Stimulated activated CD4-positive, alpha-beta T cell treated with anti-CD3 and anti-CD28 coated beads, Interleukin-15, amount 100 ng/mL, for 1 hour (primary cell): ENCODE measurements around the gene THAP12.
"Not testable (repeated sequence)": the region's sequence is repeated elsewhere in the genome, so short reads cannot be mapped to it uniquely, and the experiment has no call there.

ENCODE experiments used
- DNase-seq, 2 donors: peaks; one replicate each; pipeline ENCODE4 v3.0.0-alpha.2; 2020; ENCODE audit warnings: low read depth in 1 of 2, low spot score in 1 of 2

The THAP12 gene

GRCh38 chr11:76327202-76327601, 53.7 kb downstream of the THAP12 start:
- DNase-seq, result no peak

- no peak for DNase-seq
Observed at GRCh38 chr11:76325185-76325584, 55.7 kb downstream of the THAP12 start.

- DNase-seq, result no peak
Observed at GRCh38 chr11:76323804-76324203, 57.1 kb downstream of the THAP12 start.

GRCh38 chr11:76323375-76323774, 57.6 kb downstream of the THAP12 start:
- not testable (repeated sequence) for DNase-seq

- DNase-seq, result no peak
Observed at GRCh38 chr11:76322942-76323341, 58.0 kb downstream of the THAP12 start.

GRCh38 chr11:76322540-76322939, 58.4 kb downstream of the THAP12 start:
- DNase-seq, result no peak

GRCh38 chr11:76321820-76322524, 59.0 kb downstream of the THAP12 start:
- no peak for DNase-seq

- DNase-seq, result no peak
Observed at GRCh38 chr11:76321340-76321739, 59.6 kb downstream of the THAP12 start.

- no peak for DNase-seq
Observed at GRCh38 chr11:76320929-76321328, 60.0 kb downstream of the THAP12 start.

GRCh38 chr11:76319798-76320197, 61.1 kb downstream of the THAP12 start:
- not testable (repeated sequence) for DNase-seq

- DNase-seq, result peak; percentile 65 to 76
Observed at GRCh38 chr11:76318744-76319384, 62.1 kb downstream of the THAP12 start.

- DNase-seq, result no peak
Observed at GRCh38 chr11:76317296-76317695, 63.6 kb downstream of the THAP12 start.

- DNase-seq, result no peak
Observed at GRCh38 chr11:76316726-76317125, 64.2 kb downstream of the THAP12 start.

GRCh38 chr11:76315182-76315853, 65.6 kb downstream of the THAP12 start:
- no peak for DNase-seq

GRCh38 chr11:76314741-76315090, 66.2 kb downstream of the THAP12 start:
- DNase-seq, result no peak

- DNase-seq, result no peak
Observed at GRCh38 chr11:76313913-76314740, 66.8 kb downstream of the THAP12 start.

- DNase-seq, result no peak
Observed at GRCh38 chr11:76313271-76313670, 67.7 kb downstream of the THAP12 start.

GRCh38 chr11:76310832-76311595, 69.9 kb downstream of the THAP12 start:
- DNase-seq, result no peak

- no peak for DNase-seq
Observed at GRCh38 chr11:76307978-76308747, 72.8 kb downstream of the THAP12 start.

- no peak for DNase-seq
Observed at GRCh38 chr11:76307396-76307795, 73.5 kb downstream of the THAP12 start.
